GM12878 (cell line): ENCODE results near the gene KLHL34. TPM values are rescaled to one million over a fixed set of nuclear protein-coding genes. Genes with fewer than 3 reads are reported as not detected.

ENCODE experiments used
- ELK1 ChIP-seq: IDR thresholded peaks from 2 replicates; pipeline ENCODE4 v1.6.1; 2012; ENCODE audit warnings: low read depth, low read length, improper control_type of control experiment
- FOXK2 ChIP-seq: fragments of 450-650 bp; IDR thresholded peaks from 2 replicates; pipeline ENCODE4 v1.6.1; 2017; ENCODE audit warnings: mild to moderate bottlenecking, moderate library complexity
- HDAC2 ChIP-seq: fragments of 200-600 bp; sonication (generic); IDR thresholded peaks from 2 replicates; pipeline ENCODE4 v1.6.1; 2017
- MYB ChIP-seq: fragments of 150-350 bp; IDR thresholded peaks from 2 replicates; pipeline ENCODE4 v1.6.1; 2014; ENCODE audit warnings: mild to moderate bottlenecking, low read depth, low read length, borderline replicate concordance
- PAX5 ChIP-seq: IDR thresholded peaks from 2 replicates; pipeline ENCODE4 v1.6.1; 2011; ENCODE audit warnings: low read depth, low read length, borderline replicate concordance
- SMC3 ChIP-seq: IDR thresholded peaks from 2 replicates; pipeline ENCODE4 v1.6.1; 2011; ENCODE audit warnings: low read length, improper control_type of control experiment, borderline replicate concordance
- polyA plus RNA-seq, 11 experiments: library from polyadenylated mRNA; depleted of rRNA in 4 of 11; unstranded in 6 of 11; stranded (reverse) in 5 of 11; fragments of >200 nt; fragmentation: Nextera tagmentation in 4 of 11; fragmentation: Illumina TruSeq in 1 of 11; extraction: Ambion mirVana in 4 of 11; extraction: Trizol in 1 of 11; gene quantifications; 1 replicate in 1 of 11; 2 replicates in 10 of 11; pipeline versions ENCODE4 v1.2.1 to v1.2.3, GENCODE V29; 2011 to 2016; ENCODE audit warnings: inconsistent platforms in 2 of 11, missing spikeins in 2 of 11, low read depth in 1 of 11
- total RNA-seq, 4 experiments: library from RNA; depleted of rRNA in 3 of 4; stranded (reverse); fragments of >200 nt in 3 of 4; fragmentation: Illumina TruSeq in 1 of 4; extraction: Trizol in 1 of 4; gene quantifications; 2 replicates each; pipeline versions ENCODE4 v1.2.1 to v1.2.3, GENCODE V29; 2013 to 2021
- TF ChIP-seq, protein P1 (sequence below): fragments of 450-650 bp; IDR thresholded peaks from 2 replicates; pipeline ENCODE4 v1.6.1; 2017; ENCODE audit warnings: mild to moderate bottlenecking, low read depth, inconsistent platforms; ENCODE audit not compliant: poor library complexity, severe bottlenecking
- TF ChIP-seq, protein P2 (sequence below): fragments of 450-650 bp; IDR thresholded peaks from 2 replicates; pipeline ENCODE4 v1.6.1; 2016; ENCODE audit warnings: mild to moderate bottlenecking
- TF ChIP-seq, protein P3 (sequence below): fragments of 150-350 bp; IDR thresholded peaks from 2 replicates; pipeline ENCODE4 v1.6.1; 2016; ENCODE audit warnings: low read depth, low read length

The KLHL34 gene
- total and polyA plus RNA-seq, 10 of the 15 experiments (the other 5 are each of a cell fraction or from before 2014, with no cell fraction given) = not detected

GRCh38 chrX:21657318-21658151 lies 595 bp downstream of the KLHL34 start (continued):
- TF ChIP-seq, protein P1, sequence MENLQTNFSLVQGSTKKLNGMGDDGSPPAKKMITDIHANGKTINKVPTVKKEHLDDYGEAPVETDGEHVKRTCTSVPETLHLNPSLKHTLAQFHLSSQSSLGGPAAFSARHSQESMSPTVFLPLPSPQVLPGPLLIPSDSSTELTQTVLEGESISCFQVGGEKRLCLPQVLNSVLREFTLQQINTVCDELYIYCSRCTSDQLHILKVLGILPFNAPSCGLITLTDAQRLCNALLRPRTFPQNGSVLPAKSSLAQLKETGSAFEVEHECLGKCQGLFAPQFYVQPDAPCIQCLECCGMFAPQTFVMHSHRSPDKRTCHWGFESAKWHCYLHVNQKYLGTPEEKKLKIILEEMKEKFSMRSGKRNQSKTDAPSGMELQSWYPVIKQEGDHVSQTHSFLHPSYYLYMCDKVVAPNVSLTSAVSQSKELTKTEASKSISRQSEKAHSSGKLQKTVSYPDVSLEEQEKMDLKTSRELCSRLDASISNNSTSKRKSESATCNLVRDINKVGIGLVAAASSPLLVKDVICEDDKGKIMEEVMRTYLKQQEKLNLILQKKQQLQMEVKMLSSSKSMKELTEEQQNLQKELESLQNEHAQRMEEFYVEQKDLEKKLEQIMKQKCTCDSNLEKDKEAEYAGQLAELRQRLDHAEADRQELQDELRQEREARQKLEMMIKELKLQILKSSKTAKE = no peak
- TF ChIP-seq FOXK2 = no peak
- TF ChIP-seq MYB = no peak
- TF ChIP-seq, protein P2, sequence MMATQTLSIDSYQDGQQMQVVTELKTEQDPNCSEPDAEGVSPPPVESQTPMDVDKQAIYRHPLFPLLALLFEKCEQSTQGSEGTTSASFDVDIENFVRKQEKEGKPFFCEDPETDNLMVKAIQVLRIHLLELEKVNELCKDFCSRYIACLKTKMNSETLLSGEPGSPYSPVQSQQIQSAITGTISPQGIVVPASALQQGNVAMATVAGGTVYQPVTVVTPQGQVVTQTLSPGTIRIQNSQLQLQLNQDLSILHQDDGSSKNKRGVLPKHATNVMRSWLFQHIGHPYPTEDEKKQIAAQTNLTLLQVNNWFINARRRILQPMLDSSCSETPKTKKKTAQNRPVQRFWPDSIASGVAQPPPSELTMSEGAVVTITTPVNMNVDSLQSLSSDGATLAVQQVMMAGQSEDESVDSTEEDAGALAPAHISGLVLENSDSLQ = no peak
- TF ChIP-seq HDAC2 = no peak
- TF ChIP-seq ELK1 = no peak
- no peak for TF ChIP-seq SMC3
- no peak for TF ChIP-seq PAX5
- TF ChIP-seq, protein P3, sequence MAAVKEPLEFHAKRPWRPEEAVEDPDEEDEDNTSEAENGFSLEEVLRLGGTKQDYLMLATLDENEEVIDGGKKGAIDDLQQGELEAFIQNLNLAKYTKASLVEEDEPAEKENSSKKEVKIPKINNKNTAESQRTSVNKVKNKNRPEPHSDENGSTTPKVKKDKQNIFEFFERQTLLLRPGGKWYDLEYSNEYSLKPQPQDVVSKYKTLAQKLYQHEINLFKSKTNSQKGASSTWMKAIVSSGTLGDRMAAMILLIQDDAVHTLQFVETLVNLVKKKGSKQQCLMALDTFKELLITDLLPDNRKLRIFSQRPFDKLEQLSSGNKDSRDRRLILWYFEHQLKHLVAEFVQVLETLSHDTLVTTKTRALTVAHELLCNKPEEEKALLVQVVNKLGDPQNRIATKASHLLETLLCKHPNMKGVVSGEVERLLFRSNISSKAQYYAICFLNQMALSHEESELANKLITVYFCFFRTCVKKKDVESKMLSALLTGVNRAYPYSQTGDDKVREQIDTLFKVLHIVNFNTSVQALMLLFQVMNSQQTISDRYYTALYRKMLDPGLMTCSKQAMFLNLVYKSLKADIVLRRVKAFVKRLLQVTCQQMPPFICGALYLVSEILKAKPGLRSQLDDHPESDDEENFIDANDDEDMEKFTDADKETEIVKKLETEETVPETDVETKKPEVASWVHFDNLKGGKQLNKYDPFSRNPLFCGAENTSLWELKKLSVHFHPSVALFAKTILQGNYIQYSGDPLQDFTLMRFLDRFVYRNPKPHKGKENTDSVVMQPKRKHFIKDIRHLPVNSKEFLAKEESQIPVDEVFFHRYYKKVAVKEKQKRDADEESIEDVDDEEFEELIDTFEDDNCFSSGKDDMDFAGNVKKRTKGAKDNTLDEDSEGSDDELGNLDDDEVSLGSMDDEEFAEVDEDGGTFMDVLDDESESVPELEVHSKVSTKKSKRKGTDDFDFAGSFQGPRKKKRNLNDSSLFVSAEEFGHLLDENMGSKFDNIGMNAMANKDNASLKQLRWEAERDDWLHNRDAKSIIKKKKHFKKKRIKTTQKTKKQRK = no peak
- TF ChIP-seq, all 136 proteins: peak for 0
